HG03442 (cell line): ENCODE data around the gene ZFHX2.
"Not testable (repeated sequence)": the region's sequence is repeated elsewhere in the genome, so short reads cannot be mapped to it uniquely, and the experiment has no call there.

Experiments
- ATAC-seq: cut with Tn5 transposase; IDR thresholded peaks from one replicate; pipeline ENCODE4 v1.9.1; 2021; ENCODE audit warnings: mild to moderate bottlenecking, moderate library complexity; ENCODE audit not compliant: unreplicated experiment

Gene ZFHX2

DNA sequence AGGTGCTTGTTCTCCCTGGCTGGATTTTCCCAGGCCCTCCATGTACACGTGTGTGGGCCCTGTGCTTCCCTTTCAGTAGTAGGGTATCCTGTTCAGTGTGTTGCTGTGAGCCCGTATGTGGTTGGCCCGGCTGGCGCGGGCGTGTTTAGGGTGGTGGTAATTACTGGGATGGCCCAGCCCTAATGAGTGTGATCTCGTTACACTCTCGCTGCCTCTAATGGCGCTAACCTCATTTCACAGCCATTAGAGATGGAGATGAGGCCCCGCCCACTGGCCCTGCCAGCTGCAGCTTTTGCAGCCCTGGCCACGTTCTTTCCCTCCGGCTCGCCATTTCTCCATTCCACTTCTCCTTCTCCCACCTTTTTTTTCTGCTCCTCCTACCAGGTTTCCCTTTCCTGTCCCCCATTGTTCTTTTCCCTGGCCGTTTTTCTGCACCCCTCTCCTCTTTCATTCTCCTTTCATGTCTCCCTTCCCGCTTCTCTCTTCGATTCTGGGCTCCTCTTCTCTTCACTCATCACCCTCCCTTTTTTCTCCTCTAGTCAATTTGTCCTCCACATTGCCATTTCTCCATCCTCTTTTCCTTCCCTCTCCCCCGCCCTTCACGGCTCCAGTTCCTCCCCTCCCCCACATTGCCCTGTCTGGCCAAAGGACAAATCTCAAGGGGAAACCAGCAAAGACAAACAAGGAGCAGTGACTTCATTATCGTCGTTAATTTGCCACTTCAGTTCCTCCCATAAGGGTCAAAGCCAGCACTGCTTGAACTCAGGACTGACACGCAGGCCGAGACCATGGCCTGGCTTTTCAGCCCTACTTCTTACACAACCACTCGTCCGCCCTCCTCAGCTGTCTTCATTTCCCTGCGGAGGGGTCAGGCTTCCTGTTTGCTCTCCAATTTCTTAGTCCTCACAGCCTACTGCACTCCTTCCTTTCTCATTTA is 6.8 kb downstream of the ZFHX2 start:
- no peak for ATAC-seq

DNA sequence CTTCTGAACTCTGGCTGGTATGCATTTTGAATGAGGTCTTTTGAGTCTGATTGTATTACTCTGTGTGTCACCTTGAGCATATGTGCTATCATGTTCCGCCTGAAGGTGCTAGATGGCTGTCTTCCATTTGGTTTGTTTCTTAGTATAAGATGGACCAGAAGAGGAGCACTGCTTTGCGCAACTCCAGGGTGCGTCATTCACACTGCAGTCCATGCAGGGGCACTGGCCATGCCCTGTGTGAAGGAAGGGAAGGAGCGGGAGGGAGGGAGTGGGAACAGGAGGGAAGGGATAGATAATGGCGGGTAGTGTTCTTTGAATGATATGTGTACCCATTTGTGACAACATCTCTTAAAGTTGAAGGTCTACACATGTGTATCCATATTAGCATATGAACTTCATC is 8.2 kb downstream of the ZFHX2 start:
- ATAC-seq: no peak

DNA sequence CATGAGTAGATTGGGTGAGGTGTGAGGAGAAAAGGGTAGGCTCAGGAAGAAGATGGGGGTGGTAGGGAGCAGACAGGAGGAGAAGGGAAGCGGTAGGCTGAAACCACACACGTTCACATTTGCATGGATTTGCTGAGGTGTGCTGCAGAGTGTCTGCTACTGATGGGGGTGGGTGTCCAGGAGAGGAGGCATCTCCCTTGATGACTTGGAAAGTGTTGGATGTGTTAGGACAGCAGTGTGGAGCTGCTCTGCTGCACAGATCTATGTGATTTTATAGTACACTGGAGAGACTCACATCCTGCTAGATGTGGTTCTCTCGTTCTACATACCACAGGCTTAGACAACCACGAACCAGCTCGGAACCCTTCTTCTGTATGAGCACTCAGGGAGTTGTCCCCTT is 9.3 kb downstream of the ZFHX2 start:
- no peak for ATAC-seq

DNA sequence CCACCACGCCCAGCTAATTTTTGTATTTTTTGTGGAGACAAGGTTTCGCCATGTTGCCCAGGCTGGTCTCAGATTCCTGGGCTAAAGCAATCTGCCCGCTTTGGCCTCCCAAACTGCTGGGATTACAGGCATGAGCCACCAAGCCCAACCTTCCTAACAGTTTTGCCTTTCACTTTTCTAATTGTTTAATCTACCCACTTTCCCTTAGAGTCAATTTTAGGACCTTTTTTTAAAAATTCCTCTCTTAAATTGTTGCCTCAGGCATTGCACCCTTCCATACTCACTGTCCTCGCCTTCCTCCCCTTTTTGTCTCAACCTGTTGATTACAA is 11.5 kb downstream of the ZFHX2 start:
- ATAC-seq: no peak

DNA sequence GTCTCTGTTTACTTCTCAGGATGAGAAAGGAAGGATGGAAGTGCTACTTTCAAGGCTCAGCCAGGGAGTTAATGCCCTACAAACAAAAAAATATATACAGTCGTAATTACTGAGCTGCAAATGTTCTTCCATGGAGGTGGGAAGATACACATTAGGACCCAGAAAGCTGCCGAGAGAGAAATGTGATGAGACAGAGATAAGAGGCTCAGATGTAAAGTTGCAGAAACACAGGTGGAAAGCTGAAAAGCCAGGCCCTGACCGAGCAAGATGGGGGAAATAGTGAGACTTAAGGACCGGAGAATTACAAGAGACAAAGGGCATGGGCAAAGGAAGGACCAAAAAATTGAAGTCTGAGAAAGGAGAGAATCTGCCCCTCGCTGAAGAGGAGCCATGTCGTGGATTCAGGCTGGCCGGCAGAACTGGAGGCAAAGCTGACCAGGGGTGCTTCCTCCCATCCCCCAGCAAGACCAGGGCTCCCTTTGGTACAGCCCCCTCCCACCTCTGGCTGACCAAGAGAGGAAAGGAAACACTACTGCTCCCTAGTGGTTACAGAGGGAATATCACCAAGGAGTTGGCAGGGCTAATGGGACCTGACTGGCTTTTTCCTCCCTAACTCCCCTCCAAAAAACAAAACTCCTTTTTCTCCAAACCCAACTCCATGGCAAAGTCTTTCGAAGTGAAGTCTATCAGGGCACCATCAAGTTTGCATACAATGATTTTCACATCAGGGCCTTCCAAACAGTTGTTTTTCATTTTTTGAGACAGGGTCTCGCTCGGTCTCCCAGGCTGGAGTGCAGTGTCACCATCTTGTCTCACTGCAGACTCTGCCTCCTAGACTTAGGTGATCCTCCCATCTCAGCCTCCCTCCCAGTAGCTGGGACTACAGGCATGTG is 12.1 kb downstream of the ZFHX2 start:
- no peak for ATAC-seq

DNA sequence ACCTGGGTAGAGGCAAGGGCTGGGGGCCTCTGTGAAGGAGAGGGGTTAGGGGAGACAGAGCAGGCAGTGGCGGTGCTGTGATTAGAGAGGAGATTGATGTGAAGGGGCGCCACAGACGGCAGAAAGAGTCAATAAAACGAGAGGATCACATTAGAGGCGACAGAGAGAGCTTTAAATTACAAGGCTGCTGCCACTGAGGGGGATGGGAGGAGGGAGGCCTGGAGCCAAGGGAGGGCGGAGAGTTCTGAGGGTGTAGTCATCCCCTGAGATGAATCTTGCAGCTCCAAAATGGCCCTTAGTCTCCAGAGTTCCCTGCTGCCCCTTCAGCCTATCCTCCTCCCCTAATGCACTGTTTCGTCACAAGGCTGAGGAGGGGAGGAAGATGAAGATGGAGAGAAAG is 12.8 kb downstream of the ZFHX2 start:
- no peak for ATAC-seq

DNA sequence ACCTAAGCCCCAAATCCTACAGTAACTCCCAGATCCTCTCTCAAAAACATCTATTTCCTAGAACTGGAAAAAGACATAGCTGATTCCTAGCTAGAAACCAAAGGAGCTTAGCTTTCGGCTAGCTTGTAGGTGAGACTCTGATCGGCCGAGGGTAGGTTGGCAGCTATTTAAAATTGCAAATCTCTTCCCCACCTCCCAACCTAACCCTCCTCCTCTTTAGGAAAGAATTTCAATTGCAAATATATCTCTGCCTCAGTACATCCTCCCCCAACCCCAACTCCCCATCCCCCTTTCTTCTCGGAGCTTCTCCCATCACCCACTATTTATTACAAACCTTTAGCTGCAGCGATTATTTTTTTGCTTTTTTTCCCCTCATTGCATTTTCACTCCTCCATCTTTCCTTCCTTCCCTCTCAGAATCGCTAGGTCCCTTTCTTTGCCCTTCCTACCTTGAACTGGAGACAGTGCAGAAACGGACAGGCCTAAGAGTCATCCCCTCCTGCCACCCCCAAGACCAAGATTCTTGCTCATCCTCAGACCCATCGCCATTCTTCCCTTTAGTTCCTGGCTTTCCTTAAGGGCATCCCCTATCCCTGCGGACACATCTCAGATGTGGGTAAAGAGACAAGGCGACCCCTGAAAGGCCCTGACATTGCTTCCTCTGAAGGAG is 13.4 kb downstream of the ZFHX2 start:
- ATAC-seq: no peak

DNA sequence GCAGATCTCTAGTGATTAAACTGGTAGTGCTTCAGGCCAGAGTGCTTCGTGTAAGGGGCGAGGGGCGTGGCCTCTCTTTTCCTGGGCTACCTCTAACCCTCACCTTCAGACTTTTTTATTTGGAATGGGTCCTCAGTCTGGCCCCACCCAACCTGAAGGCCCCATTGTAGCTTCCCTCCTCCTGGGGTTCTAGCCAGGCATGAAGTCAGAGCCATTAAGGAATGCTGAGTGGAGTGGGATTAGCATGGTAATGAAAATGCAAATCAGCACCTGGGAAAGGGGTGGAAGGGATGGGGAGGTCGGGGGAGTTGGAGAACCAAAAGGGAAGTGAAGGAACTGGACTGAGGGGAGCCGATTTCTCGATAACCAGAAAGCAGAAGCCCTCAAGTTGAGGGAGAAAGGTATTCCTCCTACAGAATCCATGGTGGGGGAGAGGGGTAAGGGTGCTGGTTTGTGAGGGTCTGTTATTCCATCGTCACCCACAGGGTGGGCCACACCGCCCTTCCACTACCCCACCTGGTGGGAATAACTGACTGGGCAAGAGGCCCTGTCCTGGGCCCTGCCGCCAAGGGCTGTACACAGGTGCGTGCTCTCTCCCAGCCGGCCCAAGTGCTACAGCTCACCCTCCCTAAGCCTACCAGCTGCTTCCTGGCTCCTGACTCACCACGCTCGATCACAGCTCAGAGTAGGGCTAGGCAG is 14.1 kb downstream of the ZFHX2 start:
- no peak for ATAC-seq

DNA sequence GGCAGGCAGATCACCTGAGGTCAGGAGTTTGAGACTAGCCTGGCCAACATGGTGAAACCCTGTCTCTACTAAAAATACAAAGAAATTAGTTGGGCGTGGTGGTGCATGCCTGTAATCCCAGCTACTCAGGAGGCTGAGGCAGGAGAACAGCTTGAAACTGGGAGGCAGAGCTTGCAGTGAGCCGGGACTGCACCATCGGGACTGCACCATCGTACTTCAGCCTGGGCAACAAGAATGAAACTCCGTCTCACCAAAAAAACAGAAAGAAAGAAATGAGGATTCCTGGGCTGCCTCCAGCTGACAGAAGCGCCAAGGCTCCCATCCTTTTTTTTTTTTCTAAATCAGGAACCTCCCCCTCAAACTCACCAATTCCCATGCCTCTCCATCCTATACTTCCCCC is 14.7 kb downstream of the ZFHX2 start:
- ATAC-seq: not testable (repeated sequence)

DNA sequence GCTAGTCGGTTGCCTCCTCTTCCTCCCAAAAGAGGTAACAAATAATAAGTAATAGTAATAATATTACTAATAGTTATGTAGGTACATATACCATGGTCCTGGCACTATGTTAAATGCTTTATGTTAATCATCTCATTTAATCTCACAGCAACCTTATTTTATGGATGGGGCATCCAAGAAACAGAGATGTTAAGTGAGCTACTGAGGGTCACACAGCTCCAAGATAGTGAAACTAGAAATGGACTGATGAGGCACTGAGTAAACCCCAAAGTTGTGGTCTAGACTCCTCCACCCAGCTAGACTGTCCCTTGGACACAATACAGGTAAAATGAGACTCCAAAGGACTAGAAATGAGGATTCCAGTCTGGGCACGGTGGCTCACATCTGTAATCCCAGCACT is 15.1 kb downstream of the ZFHX2 start:
- no peak for ATAC-seq

DNA sequence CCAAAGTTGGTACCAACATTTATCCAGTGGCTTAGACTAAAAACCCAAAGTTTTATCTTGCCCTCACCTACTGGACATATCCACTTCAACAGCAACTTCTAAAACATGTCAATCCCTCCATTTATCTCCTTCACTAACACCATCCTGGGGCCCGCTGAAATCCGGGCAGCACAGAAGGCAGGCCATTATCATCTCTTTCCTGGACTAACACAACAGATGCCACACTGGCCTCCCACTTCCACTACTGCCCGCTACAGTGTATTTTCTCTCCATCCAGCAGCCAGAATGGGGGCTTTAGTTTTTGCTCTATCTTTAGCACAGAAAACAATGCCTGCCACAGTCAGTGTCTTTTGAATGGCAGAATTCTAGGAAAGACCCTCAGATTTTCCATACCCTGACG is 15.6 kb downstream of the ZFHX2 start:
- ATAC-seq: no peak

DNA sequence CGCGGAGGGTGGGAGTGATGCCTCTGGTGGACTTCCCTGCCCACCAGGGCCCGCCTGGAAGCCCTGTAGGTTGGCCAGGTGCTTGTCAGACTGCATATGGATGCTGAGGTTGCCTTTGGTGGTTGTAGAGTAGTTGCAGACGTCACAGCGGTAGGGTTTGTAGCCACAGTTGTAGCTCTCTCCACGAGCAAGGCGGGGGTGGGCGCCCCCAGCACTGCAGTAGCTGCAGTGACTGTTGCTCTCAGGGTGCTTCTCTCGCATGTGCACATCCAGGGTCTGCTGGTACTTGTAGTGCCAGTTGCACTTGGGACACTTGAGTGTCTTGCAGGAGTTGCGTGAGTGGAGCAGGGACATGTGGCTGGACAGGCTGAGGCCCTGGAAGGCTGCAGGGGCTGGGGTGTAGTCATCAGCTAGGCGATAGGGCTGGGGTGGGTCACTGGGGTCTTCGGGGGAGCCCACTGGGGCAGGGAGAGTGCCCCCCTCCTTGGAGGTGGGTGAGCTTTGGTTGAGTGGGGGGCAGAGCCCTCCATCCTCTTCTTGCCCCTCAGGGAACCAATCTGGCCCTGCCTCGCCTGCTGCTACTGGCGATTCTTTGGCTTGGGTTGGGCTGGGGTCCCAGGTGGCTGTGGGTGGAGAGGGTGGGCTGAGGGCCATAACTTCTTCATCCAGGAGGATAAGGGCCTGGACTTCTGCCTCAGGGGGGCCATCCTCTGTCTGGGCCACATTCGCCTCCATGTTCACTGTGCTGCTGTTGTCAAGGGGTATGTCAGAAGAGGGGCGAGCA is 17.7 kb downstream of the ZFHX2 start:
- no peak for ATAC-seq

DNA sequence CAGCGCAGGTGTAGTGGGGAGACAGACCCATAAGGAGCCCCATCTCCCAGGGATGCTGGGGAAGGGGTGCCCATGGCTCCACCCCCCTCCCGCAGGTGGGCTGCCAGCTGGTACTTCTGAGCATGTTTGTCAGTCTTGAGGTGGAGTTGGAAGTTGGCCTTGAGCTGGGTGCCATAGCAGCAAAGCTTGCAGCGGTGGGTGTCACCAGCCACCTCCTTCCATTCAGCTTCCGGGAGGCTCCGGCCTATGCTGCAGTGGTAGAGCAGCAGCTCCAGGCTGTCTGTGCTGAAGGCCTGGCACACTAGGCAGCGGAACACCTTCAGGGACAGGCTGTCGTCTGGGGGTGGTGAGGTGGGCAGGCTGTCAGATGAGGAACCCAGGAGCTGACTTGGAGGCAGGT is 18.9 kb downstream of the ZFHX2 start:
- no peak for ATAC-seq

DNA sequence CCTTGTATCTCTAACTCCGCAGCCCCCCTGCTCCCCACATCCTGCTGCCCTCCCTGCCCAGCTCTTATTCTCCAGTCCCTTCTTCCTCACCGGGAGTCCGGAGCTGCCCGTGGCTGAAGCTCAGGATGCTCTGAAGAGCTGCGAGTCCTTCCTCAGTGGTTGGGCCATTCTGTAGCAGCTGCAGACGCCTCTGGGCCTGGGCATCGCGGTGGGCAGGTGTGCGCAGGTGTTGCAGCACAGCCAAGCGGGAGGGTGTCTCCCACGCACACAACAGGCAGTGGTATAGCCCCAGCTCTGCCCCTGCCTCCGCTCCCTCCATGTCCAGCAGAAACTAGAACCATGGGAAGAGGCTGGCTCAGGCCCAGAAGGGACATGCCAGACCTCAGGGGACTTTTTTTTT is 20.2 kb downstream of the ZFHX2 start:
- no peak for ATAC-seq

DNA sequence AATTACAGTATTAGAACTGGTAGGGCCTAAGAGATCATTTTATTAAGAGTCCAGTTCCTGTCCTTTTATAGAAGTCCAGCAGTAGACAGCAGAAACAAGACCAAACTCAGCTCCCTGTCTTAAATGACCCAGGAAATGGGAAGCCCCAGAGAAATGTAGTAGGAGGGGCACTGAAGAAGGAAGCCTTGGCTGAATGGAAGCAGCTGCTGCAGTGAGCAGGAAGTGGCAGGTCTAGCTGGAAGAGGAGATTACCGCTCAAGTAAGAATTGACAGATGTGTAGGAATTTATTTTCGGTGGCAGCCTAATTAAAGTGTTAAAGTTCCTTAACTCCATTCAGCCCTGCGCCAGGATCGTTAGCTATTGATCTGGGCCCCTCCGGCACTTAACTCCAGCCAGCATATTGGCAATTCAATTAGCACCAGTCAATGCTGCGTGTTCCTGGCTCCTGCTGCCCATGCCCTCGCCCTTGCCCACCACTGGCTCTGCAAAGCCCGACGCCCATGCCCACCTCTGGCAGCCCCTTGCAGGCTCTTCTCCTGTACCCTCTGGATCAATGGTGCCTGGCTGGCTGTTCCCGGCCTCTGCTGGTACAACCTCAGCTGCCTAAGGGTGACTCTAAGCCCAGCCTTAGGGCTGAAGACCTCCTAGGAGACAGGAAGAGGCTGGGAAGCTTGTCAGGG is 21.1 kb downstream of the ZFHX2 start:
- no peak for ATAC-seq

DNA sequence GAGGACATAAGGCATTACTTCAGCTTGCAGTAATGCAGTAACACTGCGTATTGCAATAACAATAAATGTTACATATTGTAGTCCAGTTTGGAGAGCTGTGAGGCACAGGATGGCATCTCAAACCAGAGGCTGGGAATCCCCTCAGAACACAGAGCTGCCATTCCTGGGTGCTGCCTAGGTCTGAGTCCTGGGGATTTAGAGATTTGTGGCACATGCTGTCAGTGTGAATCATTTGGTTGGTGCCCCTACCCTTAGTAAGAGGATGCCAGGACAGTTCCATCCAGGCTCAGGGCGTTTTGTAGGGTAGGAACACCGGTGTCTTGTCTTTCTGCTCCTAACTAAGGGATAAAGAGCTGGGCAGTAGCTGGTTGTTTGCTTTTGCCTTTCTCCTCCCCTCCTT is 22.5 kb downstream of the ZFHX2 start:
- no peak for ATAC-seq

DNA sequence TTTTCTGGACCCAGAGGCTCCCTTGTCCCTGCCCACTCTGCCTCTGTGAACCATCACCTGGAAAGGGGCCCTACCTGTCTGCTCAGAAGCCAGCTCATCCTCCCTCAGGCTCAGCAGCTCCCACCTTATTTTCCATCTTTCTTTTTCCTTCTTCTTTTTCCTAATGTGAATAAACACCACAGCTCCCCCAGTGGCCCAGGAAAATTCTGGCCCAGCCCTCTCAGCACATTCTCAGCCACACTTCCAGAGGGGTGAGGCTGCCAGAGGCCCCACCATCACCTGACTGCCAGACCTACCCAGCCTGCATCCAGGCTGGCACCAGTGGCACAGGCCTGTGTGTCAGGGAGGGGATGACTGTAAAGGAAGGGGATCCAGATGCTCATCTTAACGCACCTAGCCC is 23.0 kb downstream of the ZFHX2 start:
- ATAC-seq: no peak

DNA sequence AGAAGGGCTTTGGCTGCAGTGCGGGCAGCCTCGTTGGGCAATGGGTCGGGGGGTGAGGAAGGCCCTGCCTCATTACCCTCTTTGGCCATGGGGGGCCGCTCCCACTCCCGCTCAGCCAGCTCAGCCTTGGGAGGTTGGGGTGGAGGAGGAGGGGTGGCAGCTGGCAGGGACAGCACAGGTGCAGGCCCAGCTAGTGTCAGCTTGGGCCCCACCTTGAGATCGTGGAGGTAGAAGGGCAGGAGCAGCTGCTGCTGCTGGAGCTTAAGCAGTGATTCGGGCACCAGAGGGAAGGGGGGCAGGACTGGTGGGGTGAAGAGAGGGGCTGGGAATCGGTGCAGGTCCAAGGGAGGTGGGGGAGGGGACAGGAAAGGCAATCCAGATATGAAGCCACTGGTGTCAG is 26.0 kb downstream of the ZFHX2 start:
- ATAC-seq: no peak

DNA sequence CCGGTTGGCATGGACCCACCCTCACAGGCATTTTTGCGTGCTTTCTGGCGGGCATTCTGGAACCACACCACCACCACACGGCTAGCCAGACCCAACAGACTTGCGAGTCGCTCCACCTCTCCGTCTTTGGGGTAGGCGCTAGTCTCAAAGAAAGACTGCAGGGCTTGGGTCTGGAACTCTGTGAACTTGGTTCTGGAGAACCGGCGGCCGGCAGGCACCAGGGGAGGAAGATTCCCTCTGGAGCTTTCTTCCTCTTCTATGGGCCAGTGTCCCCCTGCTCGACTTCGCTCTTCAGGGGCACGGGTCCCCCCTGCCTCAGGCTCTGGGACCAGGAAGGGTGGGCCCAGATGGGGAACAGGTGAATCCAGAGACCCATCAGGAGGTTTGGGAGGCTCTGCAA is 26.6 kb downstream of the ZFHX2 start:
- no peak for ATAC-seq
